H1 (cell line): ENCODE results near the gene PDS5A.

Experiments used
- JUN ChIP-seq: IDR thresholded peaks from 2 replicates; pipeline ENCODE4 v1.6.1; 2011; ENCODE audit warnings: low read depth, mild to moderate bottlenecking, improper control_type of control experiment, low read length
- KDM1A ChIP-seq: fragments of 200-600, 300-600 bp; sonication (generic); IDR thresholded peaks from 2 replicates; pipeline ENCODE4 v1.7.1; 2016; ENCODE audit warnings: mild to moderate bottlenecking, low read length, borderline replicate concordance
- KDM5A ChIP-seq: fragments of 200-600 bp; IDR thresholded peaks from 2 replicates; pipeline ENCODE4 v1.7.1; 2012; ENCODE audit warnings: mild to moderate bottlenecking, low read length, inconsistent platforms, mixed read lengths
- NRF1 ChIP-seq: IDR thresholded peaks from 2 replicates; pipeline ENCODE4 v1.6.1; 2011; ENCODE audit warnings: mild to moderate bottlenecking, low read depth, low read length, improper control_type of control experiment
- POLR2AphosphoS5 ChIP-seq: IDR thresholded peaks from 2 replicates; pipeline ENCODE4 v1.6.1; 2011; ENCODE audit warnings: low read depth, low read length
- RFX5 ChIP-seq: IDR thresholded peaks from 2 replicates; pipeline ENCODE4 v1.6.1; 2011; ENCODE audit warnings: low read depth, low read length, improper control_type of control experiment, borderline replicate concordance
- TBP ChIP-seq: IDR thresholded peaks from 2 replicates; pipeline ENCODE4 v1.6.1; 2011; ENCODE audit warnings: low read depth, low read length, improper control_type of control experiment
- TF ChIP-seq, protein P1 (sequence below), 3 experiments: IDR thresholded peaks; 1 replicate in 2 of 3; 2 replicates in 1 of 3; pipeline versions ENCODE4 v1.5.1 to v1.6.1; 2011; ENCODE audit warnings: low read length in 3 of 3, mild to moderate bottlenecking in 3 of 3, inconsistent platforms in 2 of 3, low read depth in 1 of 3, moderate library complexity in 1 of 3; ENCODE audit not compliant: insufficient read depth in 1 of 3; ENCODE audit errors: control extremely low read depth in 1 of 3
- TF ChIP-seq, protein P2 (sequence below): IDR thresholded peaks from 2 replicates; pipeline ENCODE4 v1.6.1; 2012; ENCODE audit warnings: inconsistent platforms
- TF ChIP-seq, protein P3 (sequence below): IDR thresholded peaks from 2 replicates; pipeline ENCODE4 v1.6.1; 2012; ENCODE audit warnings: low read length, inconsistent platforms

DNA sequence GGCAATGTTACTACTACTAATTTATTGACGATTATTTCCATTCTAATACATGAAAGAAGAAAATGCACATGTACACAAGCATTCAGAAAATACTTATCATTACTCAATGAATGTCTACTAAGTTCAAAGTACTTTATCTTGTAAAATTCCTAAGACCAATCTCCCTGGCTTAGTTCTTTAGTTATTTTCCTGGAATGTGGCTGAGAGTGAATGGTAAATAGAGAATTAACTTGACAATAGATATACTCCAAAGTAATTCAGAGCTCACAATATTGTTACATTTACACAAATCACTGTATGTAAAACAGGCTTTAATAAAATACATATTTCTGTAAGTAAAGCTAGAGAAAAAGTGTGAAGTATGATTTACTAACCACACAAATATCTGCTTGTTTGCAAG, 79.7 kb downstream of the PDS5A start:
- TF ChIP-seq, protein P1, sequence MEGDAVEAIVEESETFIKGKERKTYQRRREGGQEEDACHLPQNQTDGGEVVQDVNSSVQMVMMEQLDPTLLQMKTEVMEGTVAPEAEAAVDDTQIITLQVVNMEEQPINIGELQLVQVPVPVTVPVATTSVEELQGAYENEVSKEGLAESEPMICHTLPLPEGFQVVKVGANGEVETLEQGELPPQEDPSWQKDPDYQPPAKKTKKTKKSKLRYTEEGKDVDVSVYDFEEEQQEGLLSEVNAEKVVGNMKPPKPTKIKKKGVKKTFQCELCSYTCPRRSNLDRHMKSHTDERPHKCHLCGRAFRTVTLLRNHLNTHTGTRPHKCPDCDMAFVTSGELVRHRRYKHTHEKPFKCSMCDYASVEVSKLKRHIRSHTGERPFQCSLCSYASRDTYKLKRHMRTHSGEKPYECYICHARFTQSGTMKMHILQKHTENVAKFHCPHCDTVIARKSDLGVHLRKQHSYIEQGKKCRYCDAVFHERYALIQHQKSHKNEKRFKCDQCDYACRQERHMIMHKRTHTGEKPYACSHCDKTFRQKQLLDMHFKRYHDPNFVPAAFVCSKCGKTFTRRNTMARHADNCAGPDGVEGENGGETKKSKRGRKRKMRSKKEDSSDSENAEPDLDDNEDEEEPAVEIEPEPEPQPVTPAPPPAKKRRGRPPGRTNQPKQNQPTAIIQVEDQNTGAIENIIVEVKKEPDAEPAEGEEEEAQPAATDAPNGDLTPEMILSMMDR (IDR thresholded peaks at IDR 0.05; ENCODE audit: control extremely low read depth in 1 of 3, insufficient read depth in 1 of 3, low read depth in 1 of 3, low read length in 3 of 3) = no peak
- TF ChIP-seq, protein P2, sequence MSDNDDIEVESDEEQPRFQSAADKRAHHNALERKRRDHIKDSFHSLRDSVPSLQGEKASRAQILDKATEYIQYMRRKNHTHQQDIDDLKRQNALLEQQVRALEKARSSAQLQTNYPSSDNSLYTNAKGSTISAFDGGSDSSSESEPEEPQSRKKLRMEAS = no peak
- TF ChIP-seq, protein P3, sequence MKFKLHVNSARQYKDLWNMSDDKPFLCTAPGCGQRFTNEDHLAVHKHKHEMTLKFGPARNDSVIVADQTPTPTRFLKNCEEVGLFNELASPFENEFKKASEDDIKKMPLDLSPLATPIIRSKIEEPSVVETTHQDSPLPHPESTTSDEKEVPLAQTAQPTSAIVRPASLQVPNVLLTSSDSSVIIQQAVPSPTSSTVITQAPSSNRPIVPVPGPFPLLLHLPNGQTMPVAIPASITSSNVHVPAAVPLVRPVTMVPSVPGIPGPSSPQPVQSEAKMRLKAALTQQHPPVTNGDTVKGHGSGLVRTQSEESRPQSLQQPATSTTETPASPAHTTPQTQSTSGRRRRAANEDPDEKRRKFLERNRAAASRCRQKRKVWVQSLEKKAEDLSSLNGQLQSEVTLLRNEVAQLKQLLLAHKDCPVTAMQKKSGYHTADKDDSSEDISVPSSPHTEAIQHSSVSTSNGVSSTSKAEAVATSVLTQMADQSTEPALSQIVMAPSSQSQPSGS = no peak
- TF ChIP-seq POLR2AphosphoS5 (no peak), RFX5 (no peak), NRF1 (no peak), TBP (no peak), JUN (no peak), KDM5A (no peak), KDM1A (no peak)
